H7 (cell line): Measurements from ENCODE around the gene LSR. TPM values are rescaled to one million over a fixed set of nuclear protein-coding genes. Genes with fewer than 3 reads are reported as not detected.

Experiments used
- DNase-seq: peaks from one replicate; pipeline ENCODE4 v3.0.0; 2012
- H3K27me3 ChIP-seq: 2 replicates; pipeline ENCODE4 v1.6.0; 2011; ENCODE audit warnings: mild to moderate bottlenecking, low read length; ENCODE audit not compliant: control insufficient read depth, insufficient read depth
- H3K36me3 ChIP-seq: replicated peaks from 2 replicates; pipeline ENCODE4 v1.5.1; 2011; ENCODE audit warnings: low read length; ENCODE audit not compliant: control insufficient read depth, insufficient read depth
- H3K4me3 ChIP-seq: 2 replicates; pipeline ENCODE4 v1.5.1; 2011; ENCODE audit warnings: low read depth, mild to moderate bottlenecking, control low read depth, low read length, moderate library complexity; ENCODE audit not compliant: insufficient read depth
- total RNA-seq: library from RNA; depleted of rRNA; stranded (reverse); fragments of >200 nt; shearing (Covaris generic); gene quantifications from 2 replicates; pipeline ENCODE4 v1.2.3, GENCODE V29; 2014; rRNA removed

LSR gene, protein sequence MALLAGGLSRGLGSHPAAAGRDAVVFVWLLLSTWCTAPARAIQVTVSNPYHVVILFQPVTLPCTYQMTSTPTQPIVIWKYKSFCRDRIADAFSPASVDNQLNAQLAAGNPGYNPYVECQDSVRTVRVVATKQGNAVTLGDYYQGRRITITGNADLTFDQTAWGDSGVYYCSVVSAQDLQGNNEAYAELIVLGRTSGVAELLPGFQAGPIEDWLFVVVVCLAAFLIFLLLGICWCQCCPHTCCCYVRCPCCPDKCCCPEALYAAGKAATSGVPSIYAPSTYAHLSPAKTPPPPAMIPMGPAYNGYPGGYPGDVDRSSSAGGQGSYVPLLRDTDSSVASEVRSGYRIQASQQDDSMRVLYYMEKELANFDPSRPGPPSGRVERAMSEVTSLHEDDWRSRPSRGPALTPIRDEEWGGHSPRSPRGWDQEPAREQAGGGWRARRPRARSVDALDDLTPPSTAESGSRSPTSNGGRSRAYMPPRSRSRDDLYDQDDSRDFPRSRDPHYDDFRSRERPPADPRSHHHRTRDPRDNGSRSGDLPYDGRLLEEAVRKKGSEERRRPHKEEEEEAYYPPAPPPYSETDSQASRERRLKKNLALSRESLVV
- total RNA-seq: 128 and 134 TPM in 2 replicates

DNA sequence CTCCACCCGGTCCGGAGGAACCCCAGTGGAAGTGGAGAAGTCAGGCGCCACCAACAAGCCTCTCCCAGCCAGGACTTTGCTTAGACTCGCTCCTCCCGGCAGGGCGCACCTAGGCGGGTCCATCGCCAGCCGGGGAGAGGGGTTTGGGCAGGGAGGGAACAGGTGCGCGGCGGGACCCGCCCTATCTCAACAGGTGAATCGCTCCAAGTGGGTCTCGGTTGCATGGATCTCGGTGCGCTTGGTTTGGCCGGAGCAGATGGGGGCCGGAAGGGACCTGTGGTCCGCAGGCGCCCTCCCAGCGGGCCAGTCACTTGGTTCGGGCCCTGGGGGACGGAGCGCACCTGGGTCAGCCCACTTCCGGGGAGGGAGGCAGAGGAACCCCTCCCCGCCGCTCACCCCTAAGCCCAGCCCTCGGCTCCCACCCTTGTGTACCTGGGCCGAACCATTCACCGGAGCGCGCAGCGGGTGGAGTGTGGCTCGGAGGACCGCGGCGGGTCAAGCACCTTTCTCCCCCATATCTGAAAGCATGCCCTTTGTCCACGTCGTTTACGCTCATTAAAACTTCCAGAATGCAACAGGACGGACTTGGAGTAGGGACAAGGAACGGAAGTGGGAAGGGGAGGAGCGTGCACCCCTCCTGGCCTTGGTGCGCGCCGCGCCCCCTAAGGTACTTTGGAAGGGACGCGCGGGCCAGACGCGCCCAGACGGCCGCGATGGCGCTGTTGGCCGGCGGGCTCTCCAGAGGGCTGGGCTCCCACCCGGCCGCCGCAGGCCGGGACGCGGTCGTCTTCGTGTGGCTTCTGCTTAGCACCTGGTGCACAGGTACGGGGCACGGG lies at the start of gene LSR:
Gene LSR (plus strand): TSS at position 693 of the 836 bp plus-strand sequence. CDS start 21 bp downstream, at position 714.
- Histone ChIP-seq H3K27me3 (no peaks in the 10 kb centered on the region), H3K36me3 (peaks cover 12% of the 10 kb centered on the region), H3K4me3 (peak within 1 kb of the TSS; percentile 93)
- peak; percentile 99 for DNase-seq

DNA sequence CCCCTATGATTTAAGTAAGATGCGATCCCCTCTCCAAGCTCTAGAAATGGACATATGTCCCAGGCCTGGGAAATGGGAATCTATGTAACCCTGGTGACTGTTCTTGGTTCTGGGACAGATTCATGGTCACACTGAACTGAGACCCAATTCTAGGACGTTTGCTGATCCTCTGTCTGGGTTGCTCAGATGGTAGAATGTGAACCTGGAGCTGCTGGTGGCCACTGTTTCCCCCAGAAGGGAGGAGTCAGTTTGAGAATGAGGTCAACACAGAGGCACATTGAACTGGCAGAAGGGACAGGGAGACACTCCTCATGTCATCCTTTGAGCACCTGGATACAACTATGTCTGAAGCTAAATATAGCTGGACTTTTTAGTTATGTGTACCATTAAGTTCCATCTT lies 49.3 kb upstream of the LSR start:
- H3K27me3 ChIP-seq: no peaks in the 10 kb centered on the region
- H3K4me3 ChIP-seq: no peak overlapping the region
- H3K36me3 ChIP-seq: no peaks in the 10 kb centered on the region
- no peak for DNase-seq

DNA sequence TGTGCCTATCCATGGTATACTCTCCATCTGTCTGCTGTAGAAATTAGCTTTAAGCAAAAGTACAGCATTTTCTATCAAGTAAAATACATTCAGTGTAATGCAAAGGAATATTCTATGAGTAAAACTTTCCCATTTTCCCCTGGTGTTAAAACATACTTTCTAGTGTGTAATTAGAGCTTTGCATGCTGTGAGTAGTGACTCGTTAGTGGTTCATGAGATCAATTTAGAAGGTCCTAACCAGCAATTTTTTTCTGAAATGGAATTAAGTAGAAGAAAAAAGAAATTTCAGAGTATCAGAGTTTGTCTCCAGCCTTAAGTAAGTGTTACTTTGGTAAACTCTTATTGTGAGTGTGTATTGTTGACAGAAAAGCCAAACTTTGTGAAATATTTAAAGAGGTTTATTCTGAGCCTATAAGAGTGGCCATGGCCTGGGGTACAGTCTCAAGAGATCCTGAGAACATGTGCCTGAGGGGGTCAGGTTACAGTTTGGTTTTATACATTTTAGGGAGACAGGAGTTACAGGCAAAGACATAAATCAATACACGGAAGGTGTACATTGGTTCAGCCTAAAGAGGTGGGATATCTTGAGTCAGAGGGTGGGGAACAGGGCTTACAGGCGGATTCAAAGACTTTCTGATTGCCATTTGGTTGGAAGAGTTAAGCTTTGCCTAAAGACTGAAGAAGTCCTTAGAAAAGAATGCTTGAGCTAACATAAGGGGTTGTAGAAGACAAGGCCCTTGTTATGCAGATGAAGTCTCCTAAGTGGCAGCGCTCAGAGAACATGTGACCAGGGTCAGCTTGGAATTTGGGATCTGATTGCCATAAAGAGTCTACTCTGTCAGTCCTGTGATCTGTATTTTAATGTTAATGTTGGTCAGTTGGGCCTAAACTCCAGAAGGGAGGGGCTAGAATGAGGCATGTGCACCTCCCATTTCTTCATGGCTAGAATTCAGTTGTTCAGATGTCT lies 45.8 kb upstream of the LSR start:
- Histone ChIP-seq H3K27me3 (no peaks in the 10 kb centered on the region), H3K36me3 (no peaks in the 10 kb centered on the region), H3K4me3 (no peak overlapping the region)
- peak; percentile 57 for DNase-seq

DNA sequence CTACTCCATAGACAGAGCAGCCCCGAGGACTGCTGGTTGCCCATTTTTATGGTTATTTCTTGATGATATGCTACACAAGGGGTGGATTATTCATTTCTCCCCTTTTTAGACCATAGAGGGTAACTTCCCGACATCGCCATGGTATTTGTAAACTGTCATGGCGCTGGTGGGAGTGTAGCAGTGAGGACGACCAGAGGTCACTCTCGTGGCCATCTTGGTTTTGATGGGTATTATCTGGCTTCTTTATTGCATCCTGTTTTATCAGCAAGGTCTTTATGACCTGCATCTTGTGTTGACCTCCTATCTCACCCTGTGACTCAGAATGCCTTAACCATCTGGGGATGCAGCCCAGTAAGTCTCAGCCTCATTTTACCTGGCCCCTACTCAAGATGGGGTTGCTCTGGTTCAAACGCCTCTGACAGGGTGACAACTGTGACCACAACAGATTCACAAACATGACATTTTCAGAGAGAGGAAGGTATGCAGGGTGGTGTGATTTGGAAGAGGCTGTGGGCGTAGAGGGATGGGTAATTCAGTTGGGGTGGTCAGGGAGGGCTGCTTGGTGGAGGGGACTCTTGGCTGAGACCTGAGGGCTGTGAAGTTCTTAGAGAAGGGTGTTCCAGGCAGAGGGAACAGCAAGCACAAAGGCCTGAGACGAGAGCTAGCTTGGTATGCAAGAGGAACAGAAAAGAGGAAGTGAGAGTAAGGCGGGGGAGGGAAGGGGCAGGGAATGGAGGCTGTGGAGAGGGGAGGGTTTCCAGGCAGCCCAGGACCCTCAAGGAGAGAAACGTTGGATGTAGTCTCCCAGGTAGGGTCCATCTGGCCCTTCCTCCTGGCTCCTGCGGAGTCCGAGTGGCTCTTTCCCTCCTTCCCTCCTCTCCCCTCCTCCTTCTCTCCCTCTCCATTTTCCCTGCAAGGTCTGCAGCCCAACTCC lies 43.7 kb upstream of the LSR start:
- Histone ChIP-seq H3K4me3 (no peak overlapping the region), H3K36me3 (no peaks in the 10 kb centered on the region), H3K27me3 (no peaks in the 10 kb centered on the region)
- no peak for DNase-seq

DNA sequence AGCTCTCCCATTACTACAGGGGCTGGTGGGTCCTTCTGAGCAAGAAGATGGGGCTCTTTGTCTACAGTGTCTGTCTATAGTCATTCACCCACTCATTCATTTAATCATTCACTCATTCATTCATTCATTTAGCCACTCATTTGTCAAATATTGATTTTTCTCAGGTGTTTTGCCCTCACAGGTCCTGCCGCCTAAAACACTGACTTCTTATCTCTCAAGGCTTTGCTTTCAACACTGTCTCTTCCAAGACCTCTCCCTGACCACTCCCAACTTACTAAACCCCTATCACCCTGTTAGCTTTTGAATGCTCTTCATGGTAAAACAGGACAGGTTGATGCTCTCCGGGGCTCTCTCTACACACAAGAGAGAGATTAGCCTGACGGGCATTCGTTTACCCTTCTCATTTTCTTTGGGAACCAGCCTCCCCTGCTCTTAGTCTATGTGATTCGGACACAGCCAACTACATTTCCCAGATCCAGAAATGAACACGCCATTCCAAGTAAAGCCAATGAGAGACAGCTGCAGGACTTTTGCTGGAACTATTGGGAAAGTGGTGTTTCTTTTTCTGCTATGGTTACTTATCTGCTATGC lies 43.0 kb upstream of the LSR start:
- Histone ChIP-seq H3K27me3 (no peaks in the 10 kb centered on the region), H3K36me3 (no peaks in the 10 kb centered on the region), H3K4me3 (no peak overlapping the region)
- DNase-seq: no peak

DNA sequence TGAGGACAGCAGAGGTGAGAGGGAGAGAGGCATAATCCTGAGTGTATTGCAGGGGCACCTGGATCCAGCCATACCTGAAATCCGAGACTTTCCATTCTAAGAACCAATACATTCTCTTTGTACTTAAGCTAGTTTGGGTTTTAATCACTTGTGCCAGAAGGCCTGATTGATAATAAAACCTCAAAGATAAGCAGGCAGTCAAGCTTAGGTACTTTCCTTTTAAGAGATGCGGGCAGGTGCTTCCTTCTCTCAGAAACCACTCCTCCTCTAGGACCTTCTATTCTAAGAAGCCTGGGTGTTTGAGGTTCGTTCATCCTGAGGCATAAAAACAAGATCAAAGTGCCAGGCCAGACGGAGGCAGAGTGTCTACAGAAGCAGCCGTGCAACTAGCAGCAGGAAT lies 42.4 kb upstream of the LSR start:
- DNase-seq: no peak
- Histone ChIP-seq H3K4me3 (no peak overlapping the region), H3K27me3 (no peaks in the 10 kb centered on the region), H3K36me3 (no peaks in the 10 kb centered on the region)

DNA sequence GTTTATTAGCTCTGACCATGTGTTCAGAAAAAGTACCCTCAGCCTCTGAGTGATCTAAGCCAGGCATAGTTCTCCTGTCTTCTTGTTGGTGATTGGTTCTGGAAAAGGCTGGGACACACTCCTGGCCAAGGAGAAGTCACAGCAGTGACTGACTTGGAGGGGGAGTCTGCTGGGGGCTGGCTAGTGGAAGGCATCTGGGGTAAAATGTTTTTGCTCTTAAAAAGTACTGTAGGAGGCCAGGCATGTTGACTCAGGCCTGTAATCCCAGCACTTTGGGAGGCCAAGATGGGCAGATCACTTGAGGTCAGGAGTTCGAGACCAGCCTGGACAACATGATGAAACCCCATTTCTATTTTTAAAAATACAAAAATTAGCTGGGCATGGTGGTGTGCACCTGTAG lies 41.9 kb upstream of the LSR start:
- H3K4me3 ChIP-seq: no peak overlapping the region
- H3K36me3 ChIP-seq: no peaks in the 10 kb centered on the region
- DNase-seq: no peak
- H3K27me3 ChIP-seq: no peaks in the 10 kb centered on the region

DNA sequence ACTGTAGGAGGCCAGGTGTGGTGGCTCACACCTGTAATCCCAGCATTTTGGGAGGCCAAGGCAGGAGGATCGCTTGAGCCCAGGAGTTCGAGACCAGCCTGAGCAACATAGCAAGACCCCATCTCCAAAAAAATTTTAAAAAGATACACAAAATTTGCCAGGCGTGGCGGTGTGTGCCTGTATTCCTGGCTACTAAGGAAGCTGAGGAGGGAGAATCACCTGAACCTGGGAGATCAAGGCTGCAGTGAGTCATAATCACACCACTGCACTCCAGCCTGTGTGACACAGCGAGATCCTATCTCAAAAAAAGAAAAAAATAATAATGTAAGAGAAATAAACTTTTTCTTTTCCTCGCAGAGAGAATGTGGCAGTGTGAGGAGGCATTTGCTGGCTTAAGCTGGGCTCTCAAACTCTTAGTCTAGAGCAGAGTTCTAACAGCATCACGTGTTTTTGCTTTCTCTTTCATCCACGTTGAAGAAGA lies 41.4 kb upstream of the LSR start:
- no peaks in the 10 kb centered on the region for H3K36me3 ChIP-seq
- H3K27me3 ChIP-seq: no peaks in the 10 kb centered on the region
- no peak for DNase-seq
- no peak overlapping the region for H3K4me3 ChIP-seq

DNA sequence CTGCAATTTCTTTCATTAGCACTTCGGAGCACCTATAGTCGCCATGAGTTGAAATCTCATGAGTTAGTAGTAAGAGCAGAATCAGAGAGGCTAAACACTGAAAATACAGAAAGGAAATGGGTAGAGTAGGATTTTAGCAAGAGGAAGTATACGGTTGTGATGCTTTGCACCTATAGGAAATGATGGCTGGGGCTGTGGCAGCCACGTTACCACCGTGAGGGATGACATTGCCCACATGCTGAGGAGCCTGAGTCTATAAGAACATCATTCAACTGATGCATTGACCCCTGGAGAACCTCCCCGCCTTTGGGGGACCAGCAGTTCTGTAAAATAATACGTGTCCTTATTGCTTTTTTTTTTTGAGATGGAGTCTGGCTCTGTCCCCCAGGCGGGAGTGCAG lies 40.7 kb upstream of the LSR start:
- no peak overlapping the region for H3K4me3 ChIP-seq
- no peak for DNase-seq
- H3K36me3 ChIP-seq: no peaks in the 10 kb centered on the region
- no peaks in the 10 kb centered on the region for H3K27me3 ChIP-seq

DNA sequence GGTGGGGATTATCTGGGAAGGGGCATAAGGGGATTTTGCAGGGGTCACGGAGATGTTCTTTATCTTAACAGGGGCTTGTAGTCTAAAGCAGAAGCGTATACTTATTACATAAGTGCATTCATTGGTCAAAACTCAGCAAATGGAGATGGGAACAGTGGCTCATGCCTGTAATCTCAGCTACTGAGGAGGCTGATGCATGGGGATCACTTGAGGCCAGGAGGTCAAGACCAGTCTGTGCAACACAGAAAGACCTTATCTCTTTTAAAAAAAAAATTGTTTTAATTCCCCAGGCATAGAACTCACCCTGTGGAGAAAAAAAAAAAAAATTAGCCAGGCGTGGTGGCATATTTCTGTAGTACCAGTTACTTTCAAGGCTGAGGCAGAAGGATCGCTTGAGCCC lies 39.2 kb upstream of the LSR start:
- no peak for DNase-seq
- H3K27me3 ChIP-seq: no peaks in the 10 kb centered on the region
- H3K4me3 ChIP-seq: no peak overlapping the region
- H3K36me3 ChIP-seq: no peaks in the 10 kb centered on the region

DNA sequence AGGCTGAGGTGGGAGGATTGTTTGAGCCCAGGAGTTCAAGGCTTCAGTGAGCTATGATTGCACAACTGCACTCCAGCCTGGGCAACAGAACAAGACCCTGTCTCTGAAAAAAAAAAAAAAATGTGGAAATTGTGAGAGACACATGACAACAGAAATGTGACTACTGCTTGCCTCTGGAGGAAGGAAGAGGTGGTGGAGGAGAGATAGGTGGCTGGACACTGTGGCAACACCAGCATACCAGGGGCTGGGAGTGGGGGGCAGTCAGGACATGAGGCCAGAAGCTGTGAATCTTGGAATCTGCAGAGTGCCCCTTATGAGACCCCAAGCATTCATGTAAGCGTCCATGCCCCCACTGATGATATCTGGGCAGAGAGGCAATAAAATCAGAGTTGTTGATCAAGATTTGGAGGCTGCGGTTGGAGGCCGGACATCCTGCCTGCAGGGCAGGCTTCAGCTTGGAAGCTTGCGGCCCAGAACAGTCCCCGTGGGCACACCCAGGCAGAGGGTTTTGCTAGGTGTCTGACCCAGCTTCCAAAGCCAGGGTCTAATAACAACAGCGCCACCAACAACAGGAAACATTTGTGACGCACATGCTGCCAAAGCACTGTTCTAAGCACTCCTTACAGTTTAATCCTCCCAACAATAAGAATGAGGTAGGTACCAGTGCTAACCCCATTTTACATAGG lies 37.1 kb upstream of the LSR start:
- no peak for DNase-seq
- Histone ChIP-seq H3K27me3 (no peaks in the 10 kb centered on the region), H3K36me3 (no peaks in the 10 kb centered on the region), H3K4me3 (no peak overlapping the region)

DNA sequence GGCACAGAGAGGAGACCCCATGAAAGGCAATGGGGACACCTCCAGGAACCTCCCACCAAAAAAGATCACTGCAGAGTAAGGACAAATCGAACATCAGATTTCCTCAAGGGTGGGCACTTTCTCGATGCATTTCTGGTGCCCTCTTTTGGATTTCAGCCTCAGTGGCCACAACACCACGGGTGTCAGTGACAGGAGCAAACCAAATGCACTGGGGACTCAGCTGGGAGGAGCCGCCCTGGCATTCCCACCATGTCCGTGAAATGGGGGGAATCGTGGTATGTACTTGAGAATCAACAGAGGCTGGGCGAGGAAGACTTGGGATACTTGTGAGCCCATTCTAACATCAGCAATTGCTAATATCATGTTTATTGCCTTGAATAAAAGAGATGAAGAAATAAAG lies 36.6 kb upstream of the LSR start:
- Histone ChIP-seq H3K4me3 (no peak overlapping the region), H3K36me3 (no peaks in the 10 kb centered on the region), H3K27me3 (no peaks in the 10 kb centered on the region)
- DNase-seq: no peak
